ENCODE measurements around the gene KCTD8. TPM values are rescaled to one million over a fixed set of nuclear protein-coding genes. Genes with fewer than 3 reads are reported as not detected.

The KCTD8 gene
- total and polyA plus RNA-seq, 2 donors (not counting 3 experiments of a cell fraction or from before 2014, with no cell fraction given), result 0.36 to 0.80 TPM

DNA sequence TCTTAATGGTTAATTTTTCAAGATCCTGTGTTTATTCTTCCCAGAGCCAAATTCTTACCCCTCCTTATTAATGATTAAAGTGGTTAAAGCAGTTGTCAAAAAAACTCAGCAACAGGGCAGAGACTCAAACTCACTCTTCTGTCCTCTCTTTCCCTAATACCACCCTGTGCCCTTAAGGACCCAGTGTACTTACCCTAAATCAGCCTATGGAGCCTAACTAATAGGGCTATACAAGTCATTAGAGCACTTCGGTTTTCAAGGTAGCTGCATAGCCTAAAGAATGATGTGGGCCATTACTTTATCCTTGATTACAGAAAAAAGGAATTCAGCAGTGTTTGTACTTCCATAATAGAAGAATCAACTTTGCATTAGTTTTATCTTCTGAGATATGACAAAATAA, 216.3 kb downstream of the KCTD8 start:
- no peaks in the 10 kb centered on the region for H3K27me3 ChIP-seq (ENCODE audit: control insufficient read depth in 2 of 2, insufficient read depth in 2 of 2, low read length in 2 of 2)
- no peak overlapping the region for H2AFZ ChIP-seq (ENCODE audit: low read depth, low read length)
- H3K79me2 ChIP-seq (ENCODE audit: control insufficient read depth, insufficient read depth, low read length), result no peaks in the 10 kb centered on the region
- H4K20me1 ChIP-seq (replicated peaks; ENCODE audit: control insufficient read depth, extremely low read depth, insufficient read depth, low read length), result no peaks in the 10 kb centered on the region
- no TSS peak for BruUV-seq (replicated peaks)
- CTCF ChIA-PET, result no interaction called here
- POLR2A ChIA-PET, result no interaction called here
- H3K9ac ChIP-seq (replicated peaks; ENCODE audit: extremely low read depth, insufficient read depth, low read length), result no peak overlapping the region
- DNase-seq (ENCODE audit: low read depth, low spot score) (no peak), FAIRE-seq (no peak)
- no peak for TF ChIP-seq EZH2 (IDR thresholded peaks at IDR 0.05; ENCODE audit: borderline replicate concordance, low read depth, low read length, severe bottlenecking)
- TF ChIP-seq, protein P1, sequence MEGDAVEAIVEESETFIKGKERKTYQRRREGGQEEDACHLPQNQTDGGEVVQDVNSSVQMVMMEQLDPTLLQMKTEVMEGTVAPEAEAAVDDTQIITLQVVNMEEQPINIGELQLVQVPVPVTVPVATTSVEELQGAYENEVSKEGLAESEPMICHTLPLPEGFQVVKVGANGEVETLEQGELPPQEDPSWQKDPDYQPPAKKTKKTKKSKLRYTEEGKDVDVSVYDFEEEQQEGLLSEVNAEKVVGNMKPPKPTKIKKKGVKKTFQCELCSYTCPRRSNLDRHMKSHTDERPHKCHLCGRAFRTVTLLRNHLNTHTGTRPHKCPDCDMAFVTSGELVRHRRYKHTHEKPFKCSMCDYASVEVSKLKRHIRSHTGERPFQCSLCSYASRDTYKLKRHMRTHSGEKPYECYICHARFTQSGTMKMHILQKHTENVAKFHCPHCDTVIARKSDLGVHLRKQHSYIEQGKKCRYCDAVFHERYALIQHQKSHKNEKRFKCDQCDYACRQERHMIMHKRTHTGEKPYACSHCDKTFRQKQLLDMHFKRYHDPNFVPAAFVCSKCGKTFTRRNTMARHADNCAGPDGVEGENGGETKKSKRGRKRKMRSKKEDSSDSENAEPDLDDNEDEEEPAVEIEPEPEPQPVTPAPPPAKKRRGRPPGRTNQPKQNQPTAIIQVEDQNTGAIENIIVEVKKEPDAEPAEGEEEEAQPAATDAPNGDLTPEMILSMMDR (IDR thresholded peaks at IDR 0.05; ENCODE audit: extremely low read depth in 1 of 2, insufficient read depth in 1 of 2, low read depth in 1 of 2, low read length in 2 of 2), result no peak
- TF ChIP-seq POLR2A (IDR thresholded peaks at IDR 0.05; ENCODE audit: low read depth, low read length), result no peak
- no peak for TF ChIP-seq FOS (IDR thresholded peaks at IDR 0.05; ENCODE audit: borderline replicate concordance, insufficient read depth, low read length)
- TF ChIP-seq JUN (IDR thresholded peaks at IDR 0.05; ENCODE audit: borderline replicate concordance, insufficient read depth, insufficient read length, low read depth), result no peak
- no peak for TF ChIP-seq MYC (IDR thresholded peaks at IDR 0.05; ENCODE audit: low read depth, low read length)
- TF ChIP-seq POLR2AphosphoS5 (IDR thresholded peaks at IDR 0.05; ENCODE audit: insufficient read depth, low read depth, low read length), result no peak
- TF ChIP-seq, protein P2, sequence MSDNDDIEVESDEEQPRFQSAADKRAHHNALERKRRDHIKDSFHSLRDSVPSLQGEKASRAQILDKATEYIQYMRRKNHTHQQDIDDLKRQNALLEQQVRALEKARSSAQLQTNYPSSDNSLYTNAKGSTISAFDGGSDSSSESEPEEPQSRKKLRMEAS (IDR thresholded peaks at IDR 0.05; ENCODE audit: insufficient read depth, insufficient read length), result no peak
- TF ChIP-seq GATA2 (IDR thresholded peaks at IDR 0.05; ENCODE audit: insufficient read depth, insufficient read length, low read depth, low read length), result no peak
- H3K27ac ChIP-seq (ENCODE audit: insufficient read depth, low read depth, low read length), result no peak overlapping the region
- H3K36me3 ChIP-seq (ENCODE audit: control insufficient read depth in 2 of 2, extremely low read depth in 1 of 2, insufficient read depth in 2 of 2, low read length in 2 of 2), result no peaks in the 10 kb centered on the region
- H3K4me2 ChIP-seq (ENCODE audit: insufficient read depth, low read length), result no peak overlapping the region
- no peak overlapping the region for H3K4me3 ChIP-seq (replicated peaks in 1 of 3; ENCODE audit: insufficient read depth in 1 of 3, low read depth in 1 of 3, low read length in 3 of 3)
- intact Hi-C loops (cut with micrococcal nuclease), result no loop called here
- no peaks in the 10 kb centered on the region for H3K9me3 ChIP-seq (replicated peaks; ENCODE audit: control insufficient read depth, insufficient read depth, low read length)
- dilution Hi-C loops (cut with MboI; ENCODE audit: extremely low pct_ligation_motif_present, low sequenced_read_pairs), result no loop called here
- no peaks in the 10 kb centered on the region for H3K9me1 ChIP-seq (replicated peaks; ENCODE audit: control insufficient read depth, extremely low read depth, insufficient read depth, low read length)
- H3K4me1 ChIP-seq (ENCODE audit: control insufficient read depth, extremely low read depth, insufficient read depth, low read length), result no peaks in the 10 kb centered on the region
